HCT116 (cell line): ENCODE measurements around the gene TECTA. TPM values are rescaled to one million over a fixed set of nuclear protein-coding genes. Genes with fewer than 3 reads are reported as not detected.

Experiments
- ATAC-seq: fragments of 200-7000 bp; cut with Tn5 transposase; 2 replicates; pipeline ENCODE4 v1.9.1; 2020; ENCODE audit warnings: mild to moderate bottlenecking, moderate library complexity
- BruUV-seq: library from RNA; stranded (reverse); fragments of 400-500 nt; replicated peaks from 2 replicates; lab custom pipeline; 2021; lab: Mats Ljungman, UMichigan
- CTCF ChIA-PET: fragments of 300-600 bp; sonication (Branson Sonifier 250); formaldehyde crosslinking; loops from one replicate; lab custom pipeline; 2021; ENCODE audit warnings: antibody characterized with exemption; lab: Charles Lee
- POLR2A ChIA-PET: fragments of 300-600, 350-600 bp; sonication (Branson Sonifier 250); formaldehyde crosslinking; loops from one replicate; lab custom pipeline; 2021; ENCODE audit warnings: antibody characterized with exemption; lab: Charles Lee
- RAD21 ChIA-PET, 2 experiments: fragments of 300-600 bp; sonication (Branson Sonifier 250); formaldehyde crosslinking; loops; one replicate each; lab custom pipeline; 2023; ENCODE audit warnings: low total read pairs in 2 of 2; ENCODE audit not compliant: uncharacterized antibody in 2 of 2, unreplicated experiment in 2 of 2, low non-redundant PET in 1 of 2; lab: Charles Lee
- DNase-seq: peaks from one replicate; pipeline ENCODE4 v3.0.0-alpha.2; 2010; ENCODE audit warnings: low read depth, low spot score
- H2AFZ ChIP-seq: fragments of 200-600 bp; shearing (Covaris generic), sonication (generic); 2 replicates; pipeline ENCODE4 v1.6.1; 2017; ENCODE audit warnings: low read depth, mixed run types, mixed read lengths, antibody characterized with exemption, low read length; ENCODE audit not compliant: poor library complexity, severe bottlenecking
- H3K27ac ChIP-seq: 2 replicates; pipeline ENCODE4 v1.5.1; 2012; ENCODE audit warnings: low read depth, low read length
- H3K27me3 ChIP-seq: fragments of 200-600 bp; sonication (generic); 2 replicates; pipeline ENCODE4 v1.6.1; 2016; ENCODE audit warnings: mixed run types, low read length, mixed read lengths; ENCODE audit not compliant: insufficient read depth
- H3K36me3 ChIP-seq, 2 experiments: fragments of 200-500 bp in 1 of 2; fragments of 200-600 bp in 1 of 2; sonication (Bioruptor generic) in 1 of 2; sonication (generic) in 1 of 2; 2 replicates each; pipeline versions ENCODE4 v1.5.1 to v1.6.1; 2014 to 2016; ENCODE audit warnings: low read length in 2 of 2, inconsistent platforms in 1 of 2, mixed read lengths in 1 of 2, mixed run types in 1 of 2; ENCODE audit not compliant: insufficient read depth in 2 of 2, control insufficient read depth in 1 of 2
- H3K4me1 ChIP-seq, 2 experiments: fragments of 200-600 bp in 1 of 2; sonication (generic) in 1 of 2; 2 replicates each; pipeline versions ENCODE4 v1.5.1 to v1.6.1; 2012 to 2017; ENCODE audit warnings: low read length in 2 of 2, inconsistent platforms in 1 of 2, mild to moderate bottlenecking in 1 of 2, mixed read lengths in 1 of 2, mixed run types in 1 of 2, moderate library complexity in 1 of 2; ENCODE audit not compliant: insufficient read depth in 2 of 2, control insufficient read depth in 1 of 2
- H3K4me2 ChIP-seq: fragments of 200-600 bp; sonication (generic); 2 replicates; pipeline ENCODE4 v1.6.1; 2017; ENCODE audit warnings: mixed run types, low read length, mixed read lengths
- H3K4me3 ChIP-seq, 2 experiments: fragments of 200-600 bp in 1 of 2; sonication (generic) in 1 of 2; replicated peaks in 1 of 2; 2 replicates each; pipeline ENCODE4 v1.5.1; 2011 to 2016; ENCODE audit warnings: low read length in 2 of 2, control low read depth in 1 of 2, low read depth in 1 of 2, mild to moderate bottlenecking in 1 of 2, mixed read lengths in 1 of 2, mixed run types in 1 of 2
- H3K79me2 ChIP-seq: fragments of 200-600 bp; sonication (generic); 2 replicates; pipeline ENCODE4 v1.6.1; 2017; ENCODE audit warnings: mild to moderate bottlenecking, mixed run types, low read length, moderate library complexity, mixed read lengths; ENCODE audit not compliant: insufficient read depth
- H3K9ac ChIP-seq: fragments of 200-600 bp; sonication (generic); 2 replicates; pipeline ENCODE4 v1.6.1; 2016; ENCODE audit warnings: low read length, mixed read lengths
- H3K9me2 ChIP-seq: fragments of 200-600 bp; sonication (generic), shearing (Covaris generic); 2 replicates; pipeline ENCODE4 v1.6.1; 2017; ENCODE audit warnings: mixed run types, mild to moderate bottlenecking, moderate library complexity; ENCODE audit not compliant: insufficient read depth
- H3K9me3 ChIP-seq, 2 experiments: fragments of 200-500 bp in 1 of 2; fragments of 200-600 bp in 1 of 2; sonication (Bioruptor generic) in 1 of 2; sonication (generic) in 1 of 2; 2 replicates each; pipeline ENCODE4 v1.6.1; 2014 to 2017; ENCODE audit warnings: low read length in 2 of 2, mixed read lengths in 2 of 2, inconsistent platforms in 1 of 2, low read depth in 1 of 2, mild to moderate bottlenecking in 1 of 2, mixed run types in 1 of 2, moderate library complexity in 1 of 2; ENCODE audit not compliant: control insufficient read depth in 1 of 2, insufficient read depth in 1 of 2
- H4K20me1 ChIP-seq: fragments of 200-600 bp; sonication (generic), shearing (Covaris generic); 2 replicates; pipeline ENCODE4 v1.6.1; 2017; ENCODE audit warnings: mixed run types, mild to moderate bottlenecking, moderate library complexity; ENCODE audit not compliant: insufficient read depth
- ATF3 ChIP-seq: IDR thresholded peaks from 2 replicates; pipeline ENCODE4 v1.6.1; 2012
- CBX3 ChIP-seq: IDR thresholded peaks from 2 replicates; pipeline ENCODE4 v1.6.1; 2012; ENCODE audit warnings: low read depth
- CEBPB ChIP-seq: IDR thresholded peaks from 2 replicates; pipeline ENCODE4 v1.6.1; 2012; ENCODE audit warnings: low read depth
- EGR1 ChIP-seq: IDR thresholded peaks from 2 replicates; pipeline ENCODE4 v1.6.1; 2012; ENCODE audit warnings: low read depth
- ELF1 ChIP-seq: IDR thresholded peaks from 2 replicates; pipeline ENCODE4 v1.6.1; 2012; ENCODE audit warnings: low read depth, borderline replicate concordance
- FOSL1 ChIP-seq: IDR thresholded peaks from 2 replicates; pipeline ENCODE4 v1.6.1; 2012; ENCODE audit warnings: low read depth
- JUND ChIP-seq: IDR thresholded peaks from 2 replicates; pipeline ENCODE4 v1.6.1; 2012
- MAX ChIP-seq: IDR thresholded peaks from 2 replicates; pipeline ENCODE4 v1.6.1; 2012
- POLR2AphosphoS5 ChIP-seq: IDR thresholded peaks from 2 replicates; pipeline ENCODE4 v1.6.1; 2011; ENCODE audit warnings: mild to moderate bottlenecking, low read depth, low read length, moderate library complexity
- RAD21 ChIP-seq: IDR thresholded peaks from 2 replicates; pipeline ENCODE4 v1.6.1; 2012; ENCODE audit warnings: low read depth, mild to moderate bottlenecking
- SP1 ChIP-seq: IDR thresholded peaks from 2 replicates; pipeline ENCODE4 v1.6.1; 2012; ENCODE audit warnings: low read depth
- SRF ChIP-seq: IDR thresholded peaks from 2 replicates; pipeline ENCODE4 v1.6.1; 2012; ENCODE audit warnings: low read depth
- TCF7L2 ChIP-seq: IDR thresholded peaks from 2 replicates; pipeline ENCODE4 v1.7.0; 2011; ENCODE audit warnings: borderline replicate concordance, inconsistent platforms; ENCODE audit not compliant: insufficient read depth, insufficient read length; ENCODE audit errors: extremely low read depth
- YY1 ChIP-seq: IDR thresholded peaks from 2 replicates; pipeline ENCODE4 v1.6.1; 2011; ENCODE audit warnings: low read length, low read depth, moderate library complexity, mild to moderate bottlenecking; ENCODE audit not compliant: insufficient replicate concordance; ENCODE audit errors: extremely low read depth
- ZBTB33 ChIP-seq: IDR thresholded peaks from 2 replicates; pipeline ENCODE4 v1.6.1; 2011; ENCODE audit warnings: mild to moderate bottlenecking, low read length, moderate library complexity; ENCODE audit not compliant: insufficient replicate concordance; ENCODE audit errors: extremely low read depth
- ZFX ChIP-seq: fragments of 450-650 bp; IDR thresholded peaks from 2 replicates; pipeline ENCODE4 v1.6.1; 2017
- intact Hi-C: fragments of 100-400 bp; cut with micrococcal nuclease; formaldehyde crosslinking; loops from 2 replicates; pipeline ENCODE4 v1.10.0; 2022
- total RNA-seq: library from RNA; stranded (reverse); gene quantifications from one replicate; pipeline ENCODE4 v1.2.1, GENCODE V29; 2021; ENCODE audit not compliant: unreplicated experiment

TECTA gene
- total RNA-seq, 1 experiment from 2014 or later: 0.81 TPM

- peak; percentile 93 for ATAC-seq
- RAD21 ChIA-PET: no interaction called here
- CTCF ChIA-PET: interaction anchor here (0.6 to 1.9 kb wide), 6 partner anchors 9 to 793 kb away, joined by 3 to 9 read pairs (median 4); partner anchors contain the start of gene ARHGEF12
Observed at GRCh38 chr11:121129362-121130340, 28.6 kb downstream of the TECTA start.

More at GRCh38 chr11:121129362-121130340, 28.6 kb downstream of the TECTA start:
- POLR2A ChIA-PET: no interaction called here
- BruUV-seq: no TSS peak
- peak overlapping the region; percentile 34 for H3K9ac ChIP-seq
- H3K4me1 ChIP-seq: peaks cover 25 to 33% of the 10 kb centered on the region in 2 experiments
- DNase-seq: peak; percentile 87
- no peaks in the 10 kb centered on the region for H4K20me1 ChIP-seq
- intact Hi-C loops: no loop called here
- H2AFZ ChIP-seq: peak overlapping the region; percentile 20
- H3K4me2 ChIP-seq: peak overlapping the region; percentile 72
- H3K27ac ChIP-seq: peak overlapping the region; percentile 19; the same call in 1 of the 2 replicates
- TF ChIP-seq JUND (peak; percentile 97), TCF7L2 (no peak), EGR1 (no peak), YY1 (peak; percentile 68), CEBPB (peak; percentile 79), ELF1 (peak; percentile 87), POLR2AphosphoS5 (peak; percentile 76), MAX (peak; percentile 71), FOSL1 (peak; percentile 97), ATF3 (peak; percentile 53; the same call in 1 of the 2 replicates), RAD21 (no peak), SP1 (peak; percentile 83), ZFX (no peak), SRF (peak; percentile 50; the same call in 1 of the 2 replicates), CBX3 (peak; percentile 87), ZBTB33 (peak; percentile 74)
- H3K36me3 ChIP-seq: no peaks in the 10 kb centered on the region
- no peaks in the 10 kb centered on the region for H3K27me3 ChIP-seq
- no peaks in the 10 kb centered on the region for H3K9me3 ChIP-seq
- H3K4me3 ChIP-seq: peak overlapping the region in 1 of 2 experiments; percentile 43; a peak in 3 of 4 replicates
- H3K79me2 ChIP-seq: no peaks in the 10 kb centered on the region
- H3K9me2 ChIP-seq: no peaks in the 10 kb centered on the region
